Activated CD4-positive, alpha-beta T cell treated with anti-CD3 and anti-CD28 coated beads, Interleukin-2, amount 10 ng/mL, durations not matched to agents 7 days and 5 days (primary cell): Measurements from ENCODE around the gene AVPI1. TPM values are rescaled to one million over a fixed set of nuclear protein-coding genes. Genes with fewer than 3 reads are reported as not detected.
A peak's percentile ranks its signal among the peaks of the same experiment; 100 is the strongest.

Source experiments
- CTCF ChIA-PET: fragments of 350-600 bp; sonication (Branson Sonifier 250); formaldehyde crosslinking; loops from one replicate; lab custom pipeline; 2021; ENCODE audit warnings: antibody characterized with exemption; lab: Charles Lee
- POLR2A ChIA-PET: fragments of 350-600 bp; sonication (Branson Sonifier 250); formaldehyde crosslinking; loops from one replicate; lab custom pipeline; 2021; ENCODE audit warnings: antibody characterized with exemption; lab: Charles Lee
- DNase-seq: peaks from one replicate; pipeline ENCODE4 v3.0.0-alpha.2; 2020
- H3K27ac Mint-ChIP-seq: one replicate; pipeline ENCODE4 v1.8.0; 2021; ENCODE audit warnings: mild to moderate bottlenecking, moderate library complexity, mixed read lengths
- H3K27me3 Mint-ChIP-seq: one replicate; pipeline ENCODE4 v1.8.0; 2021; ENCODE audit warnings: mixed read lengths
- H3K36me3 Mint-ChIP-seq: one replicate; pipeline ENCODE4 v1.8.0; 2021; ENCODE audit warnings: low read depth, mixed read lengths
- H3K4me1 Mint-ChIP-seq: one replicate; pipeline ENCODE4 v1.8.0; 2021; ENCODE audit warnings: mixed read lengths
- H3K4me3 Mint-ChIP-seq: one replicate; pipeline ENCODE4 v1.8.0; 2021; ENCODE audit warnings: mild to moderate bottlenecking, moderate library complexity, mixed read lengths
- H3K9me3 Mint-ChIP-seq: one replicate; pipeline ENCODE4 v1.8.0; 2021; ENCODE audit warnings: mixed read lengths
- total RNA-seq, 2 experiments: library from RNA; stranded (reverse); gene quantifications; one replicate each; pipeline ENCODE4 v1.2.3, GENCODE V29; 2021

AVPI1 gene
- total RNA-seq, 2 experiments from 2014 or later, result 0.58 to 0.94 TPM

DNA sequence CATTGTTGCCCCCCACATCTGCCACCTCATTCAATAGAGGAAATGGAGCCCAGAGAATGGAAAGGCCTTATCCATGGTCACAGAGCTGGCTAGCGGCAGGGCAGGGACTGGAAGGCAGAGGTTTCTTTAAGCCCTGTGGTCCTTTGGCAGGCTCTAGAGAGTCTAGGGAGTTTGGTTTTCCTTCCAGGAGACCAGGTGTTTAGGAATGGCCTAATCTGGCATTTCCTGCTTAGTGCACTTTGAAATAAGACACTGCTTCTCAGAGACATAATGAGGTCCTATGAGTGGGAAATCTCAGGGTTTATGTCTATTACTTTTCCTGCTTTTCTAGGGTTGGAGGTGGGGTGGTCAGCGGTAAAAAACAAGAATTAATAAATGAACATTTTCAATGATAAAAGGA is 32.6 kb upstream of the AVPI1 start:
- POLR2A ChIA-PET, result no interaction called here
- Mint-ChIP-seq H3K36me3 (no peaks in the 10 kb centered on the region), H3K27me3 (peaks cover 19% of the 10 kb centered on the region)

GRCh38 chr10:97718659-97719142 is 31.7 kb upstream of the AVPI1 start:
- no peaks in the 10 kb centered on the region for H3K9me3 Mint-ChIP-seq
- CTCF ChIA-PET, result interaction anchor here (0.9 to 3.4 kb wide), 4 partner anchors 13 to 150 kb away, joined by 3 to 13 read pairs (median 3); no protein-coding TSS in a partner anchor
- no peak for DNase-seq
- POLR2A ChIA-PET, result no interaction called here
- peaks cover 9% of the 10 kb centered on the region for H3K4me1 Mint-ChIP-seq
- no peak overlapping the region for H3K27ac Mint-ChIP-seq
- H3K27me3 Mint-ChIP-seq, result peaks cover 19% of the 10 kb centered on the region
- H3K4me3 Mint-ChIP-seq, result no peak overlapping the region
- no peaks in the 10 kb centered on the region for H3K36me3 Mint-ChIP-seq

More for the DNA sequence above, 32.6 kb upstream of the AVPI1 start:
- no peaks in the 10 kb centered on the region for H3K9me3 Mint-ChIP-seq
- no peak overlapping the region for H3K4me3 Mint-ChIP-seq
- no peak overlapping the region for H3K27ac Mint-ChIP-seq
- no peak for DNase-seq
- CTCF ChIA-PET, result interaction anchor here (0.9 to 3.4 kb wide), 4 partner anchors 10 to 149 kb away, joined by 3 to 13 read pairs (median 4); no protein-coding TSS in a partner anchor
- peaks cover 4% of the 10 kb centered on the region for H3K4me1 Mint-ChIP-seq

- no peak overlapping the region for H3K4me3 Mint-ChIP-seq
- DNase-seq, result no peak
- peaks cover 9% of the 10 kb centered on the region for H3K4me1 Mint-ChIP-seq
- H3K27ac Mint-ChIP-seq, result no peak overlapping the region
- H3K27me3 Mint-ChIP-seq, result peaks cover 16% of the 10 kb centered on the region
- ChIA-PET POLR2A (no interaction called here), CTCF (interaction anchor here (0.5 to 3.4 kb wide), 4 partner anchors 13 to 261 kb away, joined by 3 to 13 read pairs (median 4); no protein-coding TSS in a partner anchor)
- H3K36me3 Mint-ChIP-seq, result no peaks in the 10 kb centered on the region
- no peaks in the 10 kb centered on the region for H3K9me3 Mint-ChIP-seq
These were observed 31.1 kb upstream of the AVPI1 start for GRCh38 chr10:97718178-97718577.

DNA sequence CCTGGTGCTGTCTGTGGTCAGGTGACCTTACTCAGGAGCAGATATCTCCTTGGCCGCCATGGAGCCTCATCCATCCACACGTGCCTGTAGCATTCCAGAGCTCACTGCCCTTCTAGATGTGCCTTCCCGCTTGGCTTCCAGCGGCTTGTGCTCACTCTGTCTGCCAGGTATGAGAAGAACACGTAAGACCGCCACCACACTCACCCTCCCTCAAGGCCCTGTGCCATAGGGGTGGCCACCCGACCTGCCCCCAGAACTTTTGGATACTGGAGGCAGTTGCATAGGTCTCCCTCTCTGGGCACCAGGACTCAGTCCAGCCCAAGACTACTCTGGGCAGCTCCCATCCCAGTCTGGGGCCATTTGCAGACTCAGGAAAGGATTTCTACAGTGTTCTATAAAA is 30.6 kb upstream of the AVPI1 start:
- Mint-ChIP-seq H3K4me1 (peaks cover 15% of the 10 kb centered on the region), H3K27ac (no peak overlapping the region), H3K9me3 (no peaks in the 10 kb centered on the region), H3K27me3 (peaks cover 20% of the 10 kb centered on the region), H3K4me3 (no peak overlapping the region), H3K36me3 (no peaks in the 10 kb centered on the region)
- POLR2A ChIA-PET, result no interaction called here
- CTCF ChIA-PET, result interaction anchor here (0.5 to 1.8 kb wide), 7 partner anchors 9 to 509 kb away, joined by 3 to 8 read pairs (median 4); no protein-coding TSS in a partner anchor
- DNase-seq, result no peak

- peaks cover 15% of the 10 kb centered on the region for H3K4me1 Mint-ChIP-seq
- CTCF ChIA-PET, result interaction anchor here (1.2 to 2.4 kb wide), 6 partner anchors 12 to 146 kb away, joined by 3 to 18 read pairs (median 4); partner anchors contain the start of gene ZFYVE27
- peak overlapping the region; percentile 93 for H3K4me3 Mint-ChIP-seq
- POLR2A ChIA-PET, result no interaction called here
- no peak for DNase-seq
- H3K9me3 Mint-ChIP-seq, result no peaks in the 10 kb centered on the region
- H3K36me3 Mint-ChIP-seq, result no peaks in the 10 kb centered on the region
- H3K27me3 Mint-ChIP-seq, result peaks cover 25% of the 10 kb centered on the region
- H3K27ac Mint-ChIP-seq, result no peak overlapping the region
These were observed 28.3 kb upstream of the AVPI1 start for GRCh38 chr10:97715259-97715874.

- peaks cover 15% of the 10 kb centered on the region for H3K4me1 Mint-ChIP-seq
- H3K27me3 Mint-ChIP-seq, result peaks cover 25% of the 10 kb centered on the region
- POLR2A ChIA-PET, result no interaction called here
- H3K36me3 Mint-ChIP-seq, result no peaks in the 10 kb centered on the region
- H3K27ac Mint-ChIP-seq, result no peak overlapping the region
- CTCF ChIA-PET, result interaction anchor here (1.0 to 3.1 kb wide), 7 partner anchors 11 to 156 kb away, joined by 3 to 19 read pairs (median 3); partner anchors contain the start of gene ZFYVE27
- H3K4me3 Mint-ChIP-seq, result peak overlapping the region; percentile 93
- no peaks in the 10 kb centered on the region for H3K9me3 Mint-ChIP-seq
- no peak for DNase-seq
These were observed 27.6 kb upstream of the AVPI1 start for GRCh38 chr10:97714401-97715258.

GRCh38 chr10:97713826-97714400 is 26.9 kb upstream of the AVPI1 start:
- POLR2A ChIA-PET, result interaction anchor here (0.6 kb wide), 1 partner anchor 700 kb away, joined by 3 read pairs; no protein-coding TSS in a partner anchor
- H3K27me3 Mint-ChIP-seq, result peaks cover 27% of the 10 kb centered on the region

GRCh38 chr10:97713339-97713825 is 26.3 kb upstream of the AVPI1 start, which contains the start of gene MARVELD1:
MARVELD1 (plus strand) TSS chr10:97713730; CDS start chr10:97713877, 147 bp downstream.
- H3K9me3 Mint-ChIP-seq, result no peaks in the 10 kb centered on the region
- peak within 1 kb of the TSS; percentile 84 for H3K27ac Mint-ChIP-seq
- ChIA-PET CTCF (interaction anchor here (0.5 to 3.1 kb wide), 5 partner anchors 10 to 52 kb away, joined by 3 to 19 read pairs (median 12); partner anchors contain the start of gene ZFYVE27), POLR2A (interaction anchor here (0.6 kb wide), 1 partner anchor 700 kb away, joined by 3 read pairs; no protein-coding TSS in a partner anchor)
- H3K4me1 Mint-ChIP-seq, result peaks cover 15% of the 10 kb centered on the region
- DNase-seq, result no peak
- H3K36me3 Mint-ChIP-seq, result no peaks in the 10 kb centered on the region
- peaks cover 28% of the 10 kb centered on the region for H3K27me3 Mint-ChIP-seq
- H3K4me3 Mint-ChIP-seq, result peak within 1 kb of the TSS; percentile 93

More at GRCh38 chr10:97713826-97714400, 26.9 kb upstream of the AVPI1 start:
- Mint-ChIP-seq H3K9me3 (no peaks in the 10 kb centered on the region), H3K4me1 (peaks cover 15% of the 10 kb centered on the region), H3K36me3 (no peaks in the 10 kb centered on the region), H3K4me3 (peak overlapping the region; percentile 93), H3K27ac (peak overlapping the region; percentile 84)
- peak; percentile 56 for DNase-seq
- CTCF ChIA-PET, result interaction anchor here (0.5 to 3.1 kb wide), 8 partner anchors 11 to 156 kb away, joined by 3 to 19 read pairs (median 3); partner anchors contain the start of gene ZFYVE27

- POLR2A ChIA-PET, result interaction anchor here (0.6 kb wide), 1 partner anchor 116 kb away, joined by 3 read pairs; no protein-coding TSS in a partner anchor
- H3K4me1 Mint-ChIP-seq, result peaks cover 15% of the 10 kb centered on the region
- no peak overlapping the region for H3K4me3 Mint-ChIP-seq
These were observed 24.9 kb upstream of the AVPI1 start for GRCh38 chr10:97711640-97712572.

GRCh38 chr10:97708976-97709946 is 22.2 kb upstream of the AVPI1 start:
- Mint-ChIP-seq H3K27ac (no peak overlapping the region), H3K36me3 (no peaks in the 10 kb centered on the region), H3K4me3 (no peak overlapping the region), H3K4me1 (peaks cover 8% of the 10 kb centered on the region), H3K27me3 (peaks cover 21% of the 10 kb centered on the region), H3K9me3 (no peaks in the 10 kb centered on the region)
- ChIA-PET CTCF (interaction anchor here (0.7 to 3.1 kb wide), 11 partner anchors 8 to 334 kb away, joined by 3 to 10 read pairs (median 4); partner anchors contain the start of genes AVPI1 and ZFYVE27), POLR2A (no interaction called here)
- DNase-seq, result peak; percentile 53

More at GRCh38 chr10:97711640-97712572, 24.9 kb upstream of the AVPI1 start:
- Mint-ChIP-seq H3K36me3 (no peaks in the 10 kb centered on the region), H3K27me3 (peaks cover 31% of the 10 kb centered on the region), H3K27ac (no peak overlapping the region), H3K9me3 (no peaks in the 10 kb centered on the region)
- no peak for DNase-seq
- CTCF ChIA-PET, result interaction anchor here (0.9 to 3.1 kb wide), 6 partner anchors 9 to 25 kb away, joined by 3 to 19 read pairs (median 8); partner anchors contain the start of gene ZFYVE27
